ENCODE measurements around the gene CALML3.

Gene CALML3

DNA sequence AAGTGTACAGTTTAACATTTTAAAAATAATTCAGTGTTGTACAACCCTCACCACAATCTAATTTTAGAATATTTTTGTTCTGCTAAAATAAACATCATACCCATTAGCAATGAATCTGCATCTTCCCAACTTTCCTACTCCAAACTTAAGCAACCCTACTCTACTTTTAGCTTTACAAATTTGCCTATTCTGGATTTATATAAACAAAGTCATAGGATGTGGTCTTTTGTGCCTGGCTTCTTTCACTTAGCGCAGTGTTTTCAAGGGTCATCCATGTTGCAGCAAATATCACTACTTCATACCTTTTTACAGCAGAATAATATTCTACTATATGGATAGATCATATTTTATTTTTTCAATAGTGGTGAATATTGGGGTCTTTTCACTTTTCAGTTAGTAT is 18.9 kb downstream of the CALML3 start:
- no peak for DNase-seq (ENCODE audit: low spot score)

DNA sequence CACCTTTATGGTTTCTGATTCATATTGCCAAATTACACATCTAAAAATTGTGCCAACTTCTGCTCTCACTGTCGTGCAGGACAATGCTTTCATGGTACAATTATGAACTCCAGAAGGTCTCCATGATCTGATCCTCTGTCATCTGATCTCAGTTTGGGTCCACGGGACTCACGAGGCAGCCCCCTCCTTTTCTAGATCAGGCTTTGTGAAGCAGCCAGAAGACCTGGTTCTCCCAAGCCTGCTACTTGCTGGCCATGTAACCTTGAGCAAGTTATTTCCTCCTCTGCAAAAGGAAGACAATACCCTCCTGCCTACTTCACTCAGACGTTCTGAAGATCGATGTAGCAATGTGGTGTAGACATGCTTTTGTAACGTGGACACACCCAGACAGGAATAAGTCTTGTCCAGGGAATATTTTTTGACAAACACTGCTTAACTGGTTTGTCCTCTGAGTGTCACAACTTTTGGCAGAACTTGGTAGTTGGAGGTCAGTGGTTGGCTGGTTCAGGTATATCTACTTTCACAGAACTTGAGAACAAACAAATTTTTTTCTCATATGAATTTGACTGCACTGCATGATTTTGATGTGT is 19.6 kb downstream of the CALML3 start:
- no peak for DNase-seq (ENCODE audit: low spot score)

DNA sequence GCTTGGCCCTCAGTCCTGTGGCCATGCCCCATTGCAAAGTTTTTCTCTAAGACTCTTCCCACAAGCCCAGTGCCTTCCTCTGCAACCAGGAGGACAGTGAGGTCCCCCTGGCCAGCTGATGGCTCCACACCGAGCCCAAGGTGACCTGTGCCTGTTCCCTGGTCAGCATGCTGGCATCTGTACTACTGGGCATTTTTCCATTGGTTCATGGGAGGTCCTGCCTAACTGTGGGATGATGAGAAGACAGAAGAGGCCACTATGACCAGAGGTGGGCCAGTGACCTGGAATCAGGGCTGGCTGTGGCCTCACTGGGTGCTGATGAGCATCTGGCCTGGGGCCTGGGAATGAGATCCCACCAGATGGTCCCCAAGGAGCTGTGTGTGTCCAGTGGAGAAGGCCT is 20.2 kb downstream of the CALML3 start:
- DNase-seq (ENCODE audit: low spot score) = no peak

DNA sequence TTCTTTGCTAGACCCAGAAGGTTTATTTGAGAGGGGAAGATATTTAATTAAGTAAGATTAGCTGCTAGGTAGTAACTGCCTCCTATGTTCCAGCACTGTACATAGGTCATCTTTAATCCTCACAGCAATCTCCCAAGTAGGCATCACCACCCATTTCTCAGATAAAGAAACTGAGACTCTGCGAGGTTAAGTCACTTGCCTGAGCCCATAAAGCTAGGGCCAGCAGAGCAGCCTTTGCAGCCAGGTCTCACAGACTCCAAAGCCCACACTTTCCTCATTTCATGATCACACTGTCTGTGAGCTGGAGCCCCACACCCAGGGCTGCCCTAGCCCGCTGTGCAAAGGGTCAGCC is 20.6 kb downstream of the CALML3 start:
- DNase-seq (ENCODE audit: low spot score) = no peak

DNA sequence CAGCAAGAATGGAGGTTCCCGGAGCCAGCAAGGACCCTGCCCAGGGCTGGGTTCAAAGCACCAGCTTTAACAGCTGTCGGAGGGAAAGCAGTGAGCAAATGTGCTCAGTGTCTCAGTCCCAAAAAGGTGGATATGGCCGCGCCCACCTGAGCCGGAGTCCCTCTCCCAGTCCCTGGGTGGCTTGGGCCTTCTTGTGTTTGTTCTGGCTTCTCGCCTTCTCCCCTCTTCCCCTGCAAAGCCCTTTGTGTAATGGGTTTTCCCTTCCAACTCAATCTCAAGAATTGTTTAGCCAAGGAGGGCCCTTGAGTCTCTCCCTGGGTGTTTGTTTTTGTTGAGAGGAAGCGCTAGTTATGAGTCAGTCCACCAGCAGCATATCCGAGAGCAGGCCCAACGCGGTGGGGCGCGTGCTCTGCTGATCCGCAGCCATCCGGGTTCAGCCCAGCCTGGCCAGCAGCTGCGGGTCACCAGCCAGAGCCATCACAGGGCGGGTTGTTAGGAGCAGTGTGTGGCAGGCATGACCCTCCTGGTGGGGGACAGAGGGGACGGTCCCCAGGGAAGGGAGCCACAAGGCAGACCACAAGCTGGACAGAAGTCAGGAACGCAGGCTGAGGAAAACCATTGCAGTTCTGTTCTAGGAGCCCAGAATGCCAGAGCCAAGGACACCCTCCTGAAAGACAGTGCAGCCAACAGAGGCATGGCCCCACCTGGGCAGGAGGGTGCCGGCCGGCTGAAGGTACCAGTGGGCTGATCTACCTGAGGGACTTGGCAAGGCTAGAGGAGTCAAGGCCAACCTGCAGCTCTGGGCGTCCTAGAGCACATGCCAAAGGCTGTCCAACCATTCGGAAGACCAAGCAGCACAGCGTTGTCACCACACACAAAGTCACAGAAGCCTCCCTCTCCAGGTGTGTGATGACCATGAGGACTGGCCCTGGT is 21.3 kb downstream of the CALML3 start:
- no peak for DNase-seq (ENCODE audit: low spot score)

DNA sequence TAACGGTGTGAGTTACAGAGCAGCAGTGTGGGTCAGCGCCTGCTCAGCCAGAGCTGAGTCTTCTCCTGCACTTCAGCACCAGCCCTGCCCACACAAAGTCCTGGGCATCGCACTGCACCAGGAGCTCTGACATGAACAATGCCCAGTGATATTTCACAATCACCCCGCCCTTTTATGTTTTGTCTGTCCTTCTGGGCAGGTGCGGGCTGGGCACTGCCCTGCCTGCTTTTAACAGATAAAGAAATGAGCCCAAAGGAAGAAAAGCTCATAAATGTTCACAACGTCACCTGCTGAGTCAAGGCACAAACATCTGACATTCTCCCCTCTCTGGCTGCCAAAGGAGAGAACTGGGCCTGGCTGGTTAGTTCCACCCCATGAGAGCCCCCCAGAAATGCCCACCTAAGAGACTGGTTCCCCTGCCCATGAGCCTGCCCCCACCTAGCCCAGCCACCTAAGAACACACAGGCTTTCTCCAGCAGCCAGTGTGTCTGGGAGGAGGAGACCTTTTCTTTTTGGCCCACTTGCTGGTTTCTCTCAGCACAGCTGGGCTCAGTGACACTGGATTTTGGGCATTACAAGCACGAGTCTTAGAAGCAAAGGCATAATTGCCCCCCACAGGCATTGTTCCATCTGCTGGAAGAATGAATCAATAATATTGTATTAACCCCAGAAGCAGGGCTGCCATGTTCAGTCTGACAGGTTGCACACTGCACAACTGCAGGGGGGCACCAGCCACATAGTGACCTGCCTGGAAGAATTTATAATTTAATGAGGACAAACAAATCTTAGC is 22.3 kb downstream of the CALML3 start:
- DNase-seq (ENCODE audit: low spot score) = peak; percentile 75

DNA sequence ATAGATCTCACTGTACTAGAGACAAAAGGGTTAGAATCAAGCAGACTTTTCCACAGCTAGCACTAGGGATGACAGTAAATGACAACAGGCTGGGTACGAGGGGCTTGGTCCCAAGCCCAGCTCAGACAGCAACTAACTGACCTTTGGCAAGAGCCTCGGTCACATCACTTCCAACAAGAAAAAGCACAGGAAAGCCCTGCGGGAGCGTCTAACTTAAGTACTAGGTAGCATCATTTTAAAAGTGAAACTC is 22.8 kb downstream of the CALML3 start:
- no peak for DNase-seq (ENCODE audit: low spot score)

DNA sequence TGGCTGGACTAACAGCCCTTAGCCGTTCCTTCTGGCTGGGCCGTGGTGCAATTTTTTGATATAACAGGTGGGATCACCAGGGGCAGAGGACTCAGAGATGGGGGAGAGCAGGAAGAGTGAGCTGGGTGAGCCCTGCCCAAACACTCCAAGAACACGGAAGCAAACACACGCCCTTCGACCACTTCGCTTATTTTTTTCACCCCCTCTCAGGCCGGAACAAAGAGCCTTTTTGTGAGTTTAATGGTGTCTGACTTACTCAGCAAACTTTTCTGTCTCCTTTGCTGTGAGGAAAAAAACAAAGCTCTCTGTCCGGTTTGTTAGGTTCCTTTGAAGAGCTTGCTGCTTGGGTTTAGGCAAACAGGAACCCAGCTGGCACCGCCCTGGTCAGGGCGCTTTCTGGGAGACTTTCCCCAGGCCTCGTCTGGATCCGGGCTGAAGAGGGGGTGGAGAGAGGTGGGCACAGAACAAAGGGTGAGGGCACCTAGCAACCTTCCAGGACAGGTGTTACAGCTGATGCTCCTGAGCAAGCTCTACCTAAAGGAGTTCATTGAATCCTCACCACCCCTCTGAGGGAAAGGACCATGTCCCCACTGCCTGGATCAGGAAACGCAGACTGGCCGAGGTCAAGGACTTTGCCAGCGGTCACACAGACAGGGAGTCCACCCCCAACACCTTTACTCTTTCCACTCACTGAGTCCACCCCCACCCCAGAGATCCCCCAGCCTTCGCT is 23.3 kb downstream of the CALML3 start:
- peak; percentile 61 for DNase-seq (ENCODE audit: low spot score)

DNA sequence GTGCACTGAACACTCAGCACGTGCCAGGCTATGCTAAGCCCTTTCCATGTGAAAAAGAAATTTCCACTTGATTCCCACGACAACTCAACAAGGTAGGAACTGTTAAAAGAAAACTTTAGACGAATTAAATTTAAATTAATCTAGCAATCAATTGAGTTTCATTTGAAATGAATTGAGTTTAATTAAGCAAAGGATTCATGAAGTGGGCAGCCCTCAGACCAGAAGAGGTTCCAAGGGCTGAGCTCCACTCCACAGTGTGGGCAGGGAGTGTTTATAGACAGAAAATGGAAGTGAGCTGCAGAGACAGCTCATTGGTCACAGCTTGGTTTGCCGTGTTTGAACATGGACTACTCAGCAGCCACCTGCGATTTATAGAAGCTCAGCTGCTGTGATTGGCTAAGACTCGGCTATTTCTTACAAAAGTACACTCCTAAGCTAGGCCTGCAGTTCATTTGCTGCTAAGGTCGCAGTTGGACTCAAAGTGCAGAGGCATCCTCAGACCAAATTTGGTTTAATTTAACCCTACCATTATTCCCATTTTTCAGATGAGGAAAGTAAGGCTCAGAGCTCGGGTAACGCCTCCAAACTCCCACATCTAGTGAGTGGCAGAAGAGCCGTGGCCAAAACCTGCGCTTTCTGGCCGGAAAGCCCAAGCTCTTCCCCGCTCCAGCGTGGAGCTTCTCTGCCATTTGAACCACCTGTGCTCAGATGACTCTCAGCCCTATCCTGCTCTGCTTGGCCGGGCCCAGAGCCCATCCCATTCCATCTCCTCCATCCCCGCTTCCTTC is 24.9 kb downstream of the CALML3 start:
- no peak for DNase-seq (ENCODE audit: low spot score)

DNA sequence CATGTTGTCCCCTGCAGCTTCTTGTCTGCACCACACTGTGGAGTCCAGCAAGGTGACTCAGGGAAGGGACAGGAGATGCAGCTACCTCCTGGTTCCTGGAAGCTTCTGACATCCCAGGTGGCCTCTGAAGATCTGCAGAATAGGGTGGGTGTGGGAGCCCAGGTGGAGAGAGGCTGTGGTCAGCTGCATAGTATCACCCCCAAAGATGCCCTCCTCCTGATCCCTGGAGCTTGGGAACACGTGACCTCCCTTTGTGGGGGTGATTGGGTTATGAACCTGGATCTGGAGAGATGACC is 25.4 kb downstream of the CALML3 start:
- DNase-seq (ENCODE audit: low spot score) = no peak

DNA sequence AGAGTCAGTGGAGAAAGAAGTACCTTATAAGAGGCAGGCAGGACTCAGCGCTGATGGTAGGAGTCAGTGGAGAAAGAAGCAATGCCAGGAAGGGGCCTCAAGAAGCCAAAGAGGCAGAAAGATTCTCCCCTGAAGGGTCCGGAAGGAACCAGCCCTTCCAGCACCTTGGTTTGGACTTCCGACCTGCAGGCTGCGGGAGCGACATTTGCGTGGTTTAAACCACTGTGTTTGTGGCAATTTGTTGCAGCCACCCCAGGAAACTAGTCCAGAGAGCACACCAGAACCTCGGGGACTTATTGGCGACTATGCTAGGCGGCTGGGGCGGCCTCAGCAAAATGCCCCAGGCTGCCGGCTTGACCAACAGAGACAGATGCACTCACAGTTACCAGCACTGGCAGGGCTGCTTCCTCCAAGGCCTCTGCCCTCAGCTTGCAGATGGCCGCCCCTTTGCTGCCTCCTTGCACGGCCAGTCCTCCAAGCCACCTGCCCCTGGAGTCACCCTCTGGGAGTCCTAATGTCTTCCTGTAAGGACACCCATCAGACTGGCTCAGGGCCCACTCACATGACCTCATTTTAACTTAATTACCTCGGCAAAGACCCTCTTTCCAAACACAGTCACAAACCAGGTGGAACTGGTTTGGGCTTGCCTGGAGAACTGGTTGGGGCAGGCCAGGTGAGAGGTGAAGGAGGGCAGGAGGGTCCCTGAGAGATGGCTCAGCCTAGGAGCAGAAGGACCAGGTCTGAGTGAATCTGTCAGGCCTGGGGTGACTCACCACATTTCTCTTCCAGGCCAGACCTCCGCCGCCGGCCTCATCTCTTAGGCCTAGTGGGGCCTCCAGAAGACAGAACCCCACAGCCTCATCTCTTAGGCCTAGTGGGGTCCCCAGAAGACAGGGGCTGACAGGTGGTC is 26.1 kb downstream of the CALML3 start:
- no peak for DNase-seq (ENCODE audit: low spot score)

DNA sequence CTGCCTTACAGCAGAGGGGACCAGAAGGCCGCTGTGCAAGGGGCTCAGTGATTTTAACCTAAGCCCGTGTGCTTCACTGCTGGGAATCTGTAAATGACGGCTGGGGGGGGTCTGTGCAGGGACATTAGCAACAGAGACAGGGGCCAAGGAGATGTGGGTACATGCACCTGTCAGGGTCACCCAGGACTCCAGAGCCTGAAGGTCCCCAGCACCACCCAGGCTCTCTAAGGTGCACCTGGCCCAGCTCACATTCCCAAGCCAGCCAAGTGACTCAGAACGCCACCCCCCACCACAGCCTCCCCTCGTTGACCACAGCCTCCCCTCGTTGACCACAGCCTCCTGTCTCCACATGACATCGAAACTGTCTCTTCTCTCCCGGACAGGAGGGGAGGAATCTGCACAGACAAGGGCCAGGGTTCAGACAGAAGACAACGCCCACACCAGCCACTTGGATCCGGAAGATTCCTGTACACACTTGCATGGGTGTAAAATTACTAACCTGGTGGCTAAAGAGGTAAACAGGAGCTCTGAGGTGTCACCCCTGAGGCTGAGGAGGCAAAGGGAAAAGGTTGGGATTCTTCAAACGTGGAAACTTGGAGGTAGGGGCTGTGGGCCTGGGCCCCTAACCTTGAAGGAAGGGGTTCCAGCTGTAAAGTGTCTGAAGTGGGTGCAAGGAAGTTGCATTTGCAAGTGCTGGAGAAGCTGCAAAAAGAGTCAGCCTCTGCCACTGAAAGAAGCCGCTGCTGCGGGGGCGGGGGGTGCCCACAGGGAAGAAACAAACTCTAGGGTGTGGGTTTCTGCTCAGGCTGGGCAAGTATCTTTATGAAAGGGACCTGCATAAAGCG is 27.0 kb downstream of the CALML3 start:
- DNase-seq (ENCODE audit: low spot score) = no peak

DNA sequence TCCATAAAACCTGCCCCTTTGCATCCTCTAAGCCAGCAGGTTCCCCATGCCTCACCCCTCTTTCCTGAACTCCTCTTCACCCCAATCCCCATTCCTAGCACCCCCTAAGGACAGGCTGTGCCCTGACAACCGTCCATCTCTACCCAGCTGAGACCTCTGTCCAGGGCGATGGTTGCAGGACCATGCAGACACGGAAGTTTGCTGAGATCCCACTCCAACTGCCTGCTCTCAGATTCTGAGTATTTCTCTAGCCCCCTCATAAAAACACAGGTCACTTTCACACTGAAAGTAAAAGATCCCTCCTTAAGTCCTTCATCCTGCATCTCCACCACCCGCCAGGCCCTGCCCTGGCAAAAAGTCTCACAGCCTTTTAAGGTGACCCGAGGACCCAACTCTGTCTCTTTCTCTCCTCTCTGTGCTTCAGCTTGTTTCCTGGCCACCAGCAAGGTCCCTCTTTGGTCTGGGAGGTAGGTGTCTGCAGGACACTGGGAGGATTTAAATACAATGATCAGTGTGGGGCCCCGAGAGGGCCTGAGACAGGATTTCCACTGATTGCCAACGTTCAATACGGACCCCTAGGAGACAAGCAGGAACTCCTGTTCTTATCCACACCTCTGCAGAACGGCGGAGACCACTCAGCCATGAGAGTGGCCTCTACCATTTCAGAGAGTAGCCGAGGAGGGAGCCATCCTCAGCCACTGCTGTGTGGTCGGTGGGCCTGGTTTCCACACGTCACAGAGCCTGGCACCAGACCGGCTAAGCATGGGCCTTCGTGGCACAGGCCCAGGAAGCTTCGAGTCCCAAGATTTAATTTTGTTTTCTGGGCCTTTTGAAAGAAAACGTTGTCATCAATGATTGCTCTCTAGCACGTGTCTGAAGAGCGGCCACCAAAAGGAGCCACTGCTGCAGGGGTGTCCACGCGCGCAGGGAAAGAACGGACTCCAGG is 27.9 kb downstream of the CALML3 start:
- DNase-seq (ENCODE audit: low spot score) = no peak

DNA sequence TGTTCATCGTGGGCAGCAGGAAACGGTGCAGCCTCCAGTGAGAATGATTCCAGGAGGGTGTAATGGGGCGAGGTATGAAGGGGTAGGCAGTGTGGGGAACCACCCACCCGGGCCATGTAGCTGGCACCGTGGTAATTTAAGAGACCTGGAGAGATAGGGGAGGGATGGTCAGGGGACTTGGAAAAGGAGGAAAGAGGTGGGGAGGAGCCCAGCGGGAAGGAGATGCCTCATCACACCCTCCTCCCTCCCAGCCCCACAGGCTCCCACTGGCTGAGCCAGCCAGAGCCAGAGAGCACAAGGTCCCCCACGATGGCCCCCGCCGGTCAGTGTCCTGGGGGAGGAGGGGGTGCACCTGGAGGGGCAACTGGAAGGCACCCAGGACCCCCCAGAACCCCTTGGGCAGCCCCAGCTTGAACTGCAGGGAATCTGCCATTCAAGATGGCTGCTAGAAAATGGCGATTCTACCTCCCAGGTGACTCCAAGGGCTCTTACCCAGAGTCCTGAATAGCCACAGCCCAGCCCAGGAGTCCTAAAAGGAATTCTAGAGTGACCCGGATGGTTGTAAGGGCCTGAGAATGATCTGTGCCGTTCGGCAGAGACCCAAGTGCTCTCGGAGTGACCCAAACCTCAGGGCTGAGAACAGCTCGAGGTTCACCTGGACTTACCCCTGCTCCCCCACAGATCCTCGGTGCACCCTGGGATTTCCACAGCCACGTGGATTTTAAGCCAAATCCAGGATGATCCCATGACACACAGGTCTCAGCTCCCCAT is 28.8 kb downstream of the CALML3 start:
- no peak for DNase-seq (ENCODE audit: low spot score)

DNA sequence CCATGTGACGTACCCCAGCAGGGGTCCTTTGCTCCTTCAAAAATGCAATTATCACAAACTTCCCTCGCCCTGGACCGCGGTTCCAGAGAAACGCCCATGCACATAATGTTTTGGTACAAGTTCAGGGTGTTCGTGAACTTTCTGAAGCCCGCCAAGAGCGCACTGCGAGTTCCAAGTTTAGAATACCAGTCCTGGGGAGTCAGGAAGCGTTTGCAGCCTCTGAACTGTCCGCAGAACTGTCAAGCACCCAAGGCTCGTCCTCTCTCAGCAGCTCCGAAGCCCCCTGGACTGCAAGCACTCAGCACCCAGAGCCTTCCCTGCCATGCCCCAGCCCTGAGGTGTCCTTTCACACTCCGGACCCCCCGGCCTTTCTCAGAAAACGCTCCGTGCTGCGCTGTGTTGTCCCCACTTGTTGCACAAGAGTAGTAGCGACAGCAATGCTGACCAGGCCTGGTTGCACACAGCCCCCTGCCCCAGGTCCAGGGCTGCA is 30.3 kb downstream of the CALML3 start:
- DNase-seq (ENCODE audit: low spot score) = no peak

DNA sequence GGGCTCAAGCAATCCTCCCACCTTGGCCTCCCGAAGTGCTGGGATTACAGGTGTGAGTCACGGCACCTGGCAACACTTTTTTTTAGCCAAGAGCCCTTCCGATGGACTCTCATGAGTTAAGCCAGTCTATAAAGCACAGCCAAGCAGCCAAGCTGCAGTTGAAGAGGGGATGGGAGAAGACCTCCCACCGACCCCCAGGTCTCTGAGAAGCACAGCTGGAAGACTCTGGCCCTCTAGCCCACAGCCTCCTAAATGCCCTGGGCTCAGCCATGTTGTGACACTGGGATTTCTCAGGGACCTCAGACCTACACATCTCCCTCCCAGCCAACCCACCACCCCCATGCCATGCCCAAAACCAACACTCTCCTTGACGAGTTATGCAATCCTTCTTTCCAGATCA is 31.1 kb downstream of the CALML3 start:
- DNase-seq (ENCODE audit: low spot score) = no peak

DNA sequence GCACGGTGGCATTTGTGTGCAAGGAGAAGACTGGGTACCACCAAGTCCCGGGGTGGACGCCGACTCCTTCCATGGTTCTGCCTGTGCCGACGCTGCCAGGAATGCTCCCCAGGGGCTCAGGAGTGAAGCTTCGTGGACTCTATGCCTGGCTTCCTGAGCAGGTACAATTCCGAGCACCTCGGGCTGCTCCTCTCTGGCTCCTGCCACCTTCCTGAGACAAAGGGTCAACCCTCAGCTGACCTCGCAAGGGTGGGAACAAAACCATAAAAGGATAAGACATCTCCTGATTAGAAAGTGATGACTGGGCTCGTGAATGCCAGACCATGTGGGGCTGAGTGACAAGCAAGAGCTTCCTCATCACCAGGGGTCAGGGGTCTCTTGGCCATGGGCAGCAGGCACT is 31.8 kb downstream of the CALML3 start:
- no peak for DNase-seq (ENCODE audit: low spot score)

Data from hematopoietic multipotent progenitor cell treated with erythropoietin and hydrocortisone succinate and interleukin-3 and kit ligand, for 15 days (in vitro differentiated cells).